Chondrocyte (in vitro differentiated cells): ENCODE results near the gene WDR1. TPM values are rescaled to one million over a fixed set of nuclear protein-coding genes. Genes with fewer than 3 reads are reported as not detected.

Experiments
- DNase-seq: peaks from one replicate; pipeline ENCODE4 v3.0.0; 2021; ENCODE audit warnings: mixed read lengths, low spot score
- H3K27ac Mint-ChIP-seq: one replicate; pipeline ENCODE4 v1.8.0; 2021; ENCODE audit warnings: mild to moderate bottlenecking, moderate library complexity, mixed read lengths; ENCODE audit not compliant: unreplicated experiment
- H3K27me3 Mint-ChIP-seq: 2 replicates; pipeline ENCODE4 v1.8.0; 2021; ENCODE audit warnings: low read depth, mixed read lengths
- H3K36me3 Mint-ChIP-seq: 2 replicates; pipeline ENCODE4 v1.8.0; 2021; ENCODE audit warnings: low read depth, mixed read lengths
- H3K4me1 Mint-ChIP-seq: 2 replicates; pipeline ENCODE4 v1.8.0; 2021; ENCODE audit warnings: low read depth, mild to moderate bottlenecking, mixed read lengths
- H3K4me3 Mint-ChIP-seq: one replicate; pipeline ENCODE4 v1.8.0; 2021; ENCODE audit warnings: mild to moderate bottlenecking, moderate library complexity, mixed read lengths; ENCODE audit not compliant: unreplicated experiment
- H3K9me3 Mint-ChIP-seq: 2 replicates; pipeline ENCODE4 v1.8.0; 2021; ENCODE audit warnings: low read depth, mixed read lengths
- CTCF ChIP-seq: fragments of 200-600 bp; sonication (generic); IDR thresholded peaks from 2 replicates; pipeline ENCODE4 v1.5.0; 2021; ENCODE audit warnings: antibody characterized with exemption, mild to moderate bottlenecking, moderate library complexity
- total RNA-seq: library from RNA; stranded (reverse); gene quantifications from 3 replicates; pipeline ENCODE4 v1.2.1, GENCODE V29; 2021

Gene WDR1
- total RNA-seq, 1 donor from 2014 or later = 483 TPM

DNA sequence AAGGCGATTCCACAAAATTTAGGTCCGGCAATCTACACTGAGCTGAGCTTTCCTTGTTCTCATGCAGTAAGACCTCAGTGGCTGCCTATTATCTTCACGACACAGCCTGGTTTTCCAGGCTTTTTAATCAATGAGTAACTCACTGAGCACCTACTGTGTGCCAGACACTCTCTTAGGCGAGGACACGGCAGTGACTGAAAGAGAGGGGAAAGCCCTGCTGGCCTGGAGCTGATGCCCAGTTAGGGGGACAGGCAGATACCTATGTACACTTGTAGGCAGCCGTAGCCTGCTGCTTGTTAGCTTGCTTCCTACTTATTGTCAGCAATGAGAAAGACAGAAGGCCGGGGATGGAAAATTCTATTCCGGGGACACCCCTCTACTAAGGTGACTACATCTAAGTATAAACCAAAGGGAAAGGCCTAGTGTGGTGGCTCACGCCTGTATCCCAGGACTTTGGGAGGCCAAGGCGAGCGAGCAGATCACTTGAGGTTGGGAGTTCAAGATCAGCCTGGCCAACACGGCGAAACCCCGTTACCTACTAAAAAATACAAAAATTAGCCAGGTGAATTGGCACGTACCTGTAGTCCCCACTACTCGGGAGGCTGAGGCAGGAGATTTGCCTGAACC, 3.8 kb downstream of the WDR1 start:
- H3K4me3 Mint-ChIP-seq = peak overlapping the region; percentile 2
- peak; percentile 53 for DNase-seq
- TF ChIP-seq CTCF = no peak
- H3K4me1 Mint-ChIP-seq = peaks cover 87% of the 10 kb centered on the region
- H3K27me3 Mint-ChIP-seq = no peaks in the 10 kb centered on the region
- peak overlapping the region; percentile 79 for H3K27ac Mint-ChIP-seq
- H3K36me3 Mint-ChIP-seq = peaks cover 44% of the 10 kb centered on the region
- no peaks in the 10 kb centered on the region for H3K9me3 Mint-ChIP-seq

- Mint-ChIP-seq H3K36me3 (peaks cover 44% of the 10 kb centered on the region), H3K27ac (peak overlapping the region; percentile 65), H3K4me1 (peaks cover 93% of the 10 kb centered on the region), H3K9me3 (no peaks in the 10 kb centered on the region), H3K27me3 (no peaks in the 10 kb centered on the region), H3K4me3 (no peak overlapping the region)
- DNase-seq = no peak
- no peak for TF ChIP-seq CTCF
These were observed 5.4 kb downstream of the WDR1 start for GRCh38 chr4:10111067-10111801.

DNA sequence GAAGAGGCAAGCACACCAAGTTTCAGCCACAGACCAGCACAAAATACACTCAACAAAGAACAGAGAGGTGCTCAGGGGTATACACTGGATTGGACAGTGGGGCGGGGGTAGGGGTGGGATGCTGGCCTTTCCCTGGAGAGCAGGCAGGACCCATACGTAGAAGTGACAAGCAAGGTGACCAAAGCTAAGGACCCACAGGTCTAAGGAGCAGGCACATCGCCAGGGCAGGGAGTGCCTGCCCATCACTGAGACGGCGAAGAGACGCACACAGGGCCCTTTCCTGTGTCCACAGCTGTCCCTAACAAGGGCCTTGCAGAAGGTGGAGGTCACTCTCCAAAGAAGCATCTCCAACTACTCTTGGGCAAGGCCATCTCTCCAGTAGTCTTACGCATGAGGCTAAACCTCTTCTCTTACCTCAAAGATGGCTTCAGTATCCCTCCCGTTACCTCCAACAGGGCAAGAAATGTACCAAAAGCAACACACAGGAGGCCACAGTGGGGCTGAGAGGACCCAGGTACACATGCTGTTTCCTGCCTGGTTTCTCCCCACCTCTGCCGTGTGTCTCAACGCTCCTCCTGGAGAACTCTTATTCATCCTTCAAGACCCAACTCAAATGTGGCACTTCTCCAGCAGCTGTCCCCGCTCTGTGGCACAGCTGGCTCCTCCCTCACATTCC, 6.5 kb downstream of the WDR1 start:
- Mint-ChIP-seq H3K36me3 (peaks cover 42% of the 10 kb centered on the region), H3K4me1 (peaks cover 97% of the 10 kb centered on the region), H3K27ac (peak overlapping the region; percentile 85)

GRCh38 chr4:10108818-10109783, 7.5 kb downstream of the WDR1 start:
- peaks cover 37% of the 10 kb centered on the region for H3K36me3 Mint-ChIP-seq
- DNase-seq = no peak
- no peaks in the 10 kb centered on the region for H3K9me3 Mint-ChIP-seq
- no peak for TF ChIP-seq CTCF
- peaks cover 97% of the 10 kb centered on the region for H3K4me1 Mint-ChIP-seq
- peak overlapping the region; percentile 12 for H3K4me3 Mint-ChIP-seq
- no peaks in the 10 kb centered on the region for H3K27me3 Mint-ChIP-seq
- H3K27ac Mint-ChIP-seq = peak overlapping the region; percentile 85

More for the DNA sequence above, 6.5 kb downstream of the WDR1 start:
- no peak for DNase-seq
- Mint-ChIP-seq H3K9me3 (no peaks in the 10 kb centered on the region), H3K4me3 (no peak overlapping the region), H3K27me3 (no peaks in the 10 kb centered on the region)
- no peak for TF ChIP-seq CTCF
